ENCODE results near the gene TFF1. TPM values are rescaled to one million over a fixed set of nuclear protein-coding genes. Genes with fewer than 3 reads are reported as not detected.
A peak's percentile ranks its signal among the peaks of the same experiment; 100 is the strongest.

Gene TFF1
- total RNA-seq, 2 donors from 2014 or later = 3.0 to 66.4 TPM

GRCh38 chr21:42340187-42341050, 25.9 kb downstream of the TFF1 start:
- TF ChIP-seq CTCF (IDR thresholded peaks at IDR 0.05) (no peak), POLR2A (IDR thresholded peaks at IDR 0.05) (no peak)
- WGBS, 2 donors = 77 to 85% methylated on average over 23 to 24 of the region's 24 CpGs
- H3K27me3 ChIP-seq = no peaks in the 10 kb centered on the region
- intact Hi-C loops (cut with DNase I) = no loop called here
- ATAC-seq = no peak
- H3K9me3 ChIP-seq = no peaks in the 10 kb centered on the region
- no peak for DNase-seq
- peaks cover 11% of the 10 kb centered on the region for H3K4me1 ChIP-seq
- H3K36me3 ChIP-seq (replicated peaks in 1 of 2; ENCODE audit: insufficient read depth in 1 of 2, low read depth in 2 of 2) = no peaks in the 10 kb centered on the region
- H3K4me3 ChIP-seq = no peak overlapping the region
- no peak overlapping the region for H3K27ac ChIP-seq

GRCh38 chr21:42338729-42339715, 27.3 kb downstream of the TFF1 start:
- Histone ChIP-seq H3K27me3 (no peaks in the 10 kb centered on the region), H3K9me3 (no peaks in the 10 kb centered on the region), H3K27ac (peak overlapping the region in 3 of 4 donors; percentile 35 to 73 (median 67)), H3K4me3 (no peak overlapping the region), H3K4me1 (peaks cover 11% of the 10 kb centered on the region), H3K36me3 (replicated peaks in 1 of 2; ENCODE audit: insufficient read depth in 1 of 2, low read depth in 2 of 2) (no peaks in the 10 kb centered on the region)
- ATAC-seq = no peak
- intact Hi-C loops (cut with DNase I) = no loop called here
- DNase-seq = no peak
- WGBS, 2 donors = 70 to 75% methylated on average over 12 to 17 of the region's 17 CpGs
- TF ChIP-seq CTCF (IDR thresholded peaks at IDR 0.05) (no peak), POLR2A (IDR thresholded peaks at IDR 0.05) (no peak)

GRCh38 chr21:42337830-42338728, 28.3 kb downstream of the TFF1 start:
- TF ChIP-seq POLR2A (IDR thresholded peaks at IDR 0.05) = no peak
- peak; percentile 24 to 75 (median 60) for TF ChIP-seq CTCF (IDR thresholded peaks at IDR 0.05)
- DNase-seq (peak; percentile 68 to 85 (median 80)), ATAC-seq (peak; percentile 89)
- intact Hi-C loops (cut with DNase I) = no loop called here
- Histone ChIP-seq H3K27me3 (no peaks in the 10 kb centered on the region), H3K9me3 (no peaks in the 10 kb centered on the region), H3K36me3 (replicated peaks in 1 of 2; ENCODE audit: insufficient read depth in 1 of 2, low read depth in 2 of 2) (no peaks in the 10 kb centered on the region), H3K4me1 (peaks cover 11% of the 10 kb centered on the region), H3K4me3 (no peak overlapping the region), H3K27ac (peak overlapping the region in 3 of 4 donors; percentile 35 to 73 (median 67))
- WGBS, 2 donors = 40% methylated on average over 22 to 23 of the region's 23 CpGs

GRCh38 chr21:42337276-42337675, 29.1 kb downstream of the TFF1 start:
- Histone ChIP-seq H3K27ac (no peak overlapping the region), H3K4me3 (no peak overlapping the region), H3K27me3 (no peaks in the 10 kb centered on the region), H3K36me3 (replicated peaks in 1 of 2; ENCODE audit: insufficient read depth in 1 of 2, low read depth in 2 of 2) (no peaks in the 10 kb centered on the region), H3K4me1 (peaks cover 11% of the 10 kb centered on the region), H3K9me3 (no peaks in the 10 kb centered on the region)
- intact Hi-C loops (cut with DNase I) = no loop called here
- DNase-seq (no peak), ATAC-seq (no peak)
- WGBS, 2 donors = 57 to 58% methylated on average over 4 of the region's 4 CpGs
- TF ChIP-seq POLR2A (IDR thresholded peaks at IDR 0.05) (no peak), CTCF (IDR thresholded peaks at IDR 0.05) (no peak)

Measured in body of pancreas (tissue), 4 donors.